Thoracic aorta (tissue), 2 donors: Measurements from ENCODE around the gene LTBP1. TPM values are rescaled to one million over a fixed set of nuclear protein-coding genes. Genes with fewer than 3 reads are reported as not detected.

Experiments used
- ATAC-seq: fragments of 150-250 bp; one replicate; pipeline ENCODE4 v1.8.0; 2017; ENCODE audit warnings: low read depth; ENCODE audit not compliant: insufficient number of reproducible peaks, low FRiP score
- DNase-seq: peaks from one replicate; pipeline ENCODE4 v3.0.0-alpha.2; 2020; ENCODE audit warnings: low spot score
- H3K27ac ChIP-seq, 2 donors: fragments of 200-600 bp; sonication (generic); 1 replicate in 1 of 2; 2 replicates in 1 of 2; pipeline ENCODE4 v1.5.1; 2016; ENCODE audit warnings: mild to moderate bottlenecking in 2 of 2, moderate library complexity in 2 of 2
- H3K27me3 ChIP-seq: fragments of 200-600 bp; sonication (generic); replicated peaks from 2 replicates; pipeline ENCODE4 v1.6.0; 2016; ENCODE audit warnings: mild to moderate bottlenecking; ENCODE audit not compliant: insufficient read depth
- H3K36me3 ChIP-seq: fragments of 200-600 bp; sonication (generic); one replicate; pipeline ENCODE4 v1.5.1; 2016
- H3K4me1 ChIP-seq, 2 donors: fragments of 200-600 bp; sonication (generic); 1 replicate in 1 of 2; 2 replicates in 1 of 2; pipeline versions ENCODE4 v1.5.1 to v1.6.0; 2016; ENCODE audit warnings: low read depth in 2 of 2, mild to moderate bottlenecking in 1 of 2; ENCODE audit not compliant: control insufficient read depth in 1 of 2
- H3K4me3 ChIP-seq: fragments of 200-600 bp; sonication (generic); 2 replicates; pipeline ENCODE4 v1.5.1; 2016; ENCODE audit warnings: mild to moderate bottlenecking
- H3K9me3 ChIP-seq: fragments of 200-600 bp; sonication (generic); 2 replicates; pipeline ENCODE4 v1.5.1; 2016
- CTCF ChIP-seq: fragments of 200-600 bp; sonication (generic); IDR thresholded peaks from one replicate; pipeline ENCODE4 v1.5.1; 2019; ENCODE audit warnings: antibody characterized with exemption
- total RNA-seq, 2 donors: library from RNA; depleted of rRNA; stranded (reverse); fragments of >200 nt; gene quantifications; one replicate each; pipeline versions ENCODE4 v1.1.0 to v1.2.3, GENCODE V29; 2016

LTBP1 gene
- total RNA-seq, 2 donors from 2014 or later = 584 to 786 TPM

DNA sequence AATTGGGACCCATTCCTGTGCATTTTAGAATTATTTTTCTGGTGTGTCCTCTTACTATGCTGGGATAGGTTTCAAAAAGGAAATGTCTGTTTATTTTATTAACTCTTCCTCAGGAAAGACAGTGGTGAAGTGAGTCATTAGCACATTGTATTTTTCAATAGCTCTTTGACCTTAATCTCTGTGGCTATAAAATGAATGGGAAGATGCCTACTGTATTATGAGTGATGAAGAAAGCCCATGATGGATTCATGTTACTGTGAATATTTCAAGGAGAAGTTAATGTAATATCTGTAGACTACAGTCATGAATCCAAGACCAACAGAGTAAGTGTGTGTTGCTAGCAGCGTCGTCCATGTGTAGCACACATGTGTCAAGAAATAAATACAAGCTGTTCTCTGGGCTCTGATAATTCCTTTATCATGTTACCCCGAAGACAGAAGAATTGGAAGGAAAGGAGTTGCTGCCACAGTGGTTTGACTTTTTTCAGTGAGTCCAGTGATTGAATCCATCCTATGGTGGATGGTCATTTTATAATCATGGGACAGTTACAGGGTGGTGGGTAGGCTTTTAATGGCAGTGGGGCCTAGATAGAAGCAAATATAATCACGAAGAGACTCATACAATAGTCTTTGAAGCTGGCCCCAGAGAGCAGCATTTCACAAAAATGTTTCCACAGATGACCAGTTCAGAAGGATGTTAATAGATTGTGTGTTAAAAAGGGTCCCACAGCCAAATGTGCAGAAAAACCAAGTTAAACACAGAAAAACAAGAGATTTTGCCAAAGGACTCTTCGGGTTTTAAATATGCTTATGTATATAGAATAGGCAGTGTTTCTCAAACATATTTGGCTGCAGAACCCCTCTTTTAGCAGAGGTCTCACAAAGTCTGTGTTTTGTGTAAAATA lies 290.0 kb downstream of the LTBP1 start:
- Histone ChIP-seq H3K4me1 (peaks cover 0 to 41% of the 10 kb centered on the region in 2 donors), H3K4me3 (no peak overlapping the region), H3K36me3 (no peaks in the 10 kb centered on the region), H3K27me3 (no peaks in the 10 kb centered on the region), H3K27ac (peak overlapping the region; percentile 18 to 53), H3K9me3 (no peaks in the 10 kb centered on the region)
- no peak for TF ChIP-seq CTCF
- ATAC-seq = no peak
- DNase-seq = no peak

GRCh38 chr2:33238111-33238510 lies 291.4 kb downstream of the LTBP1 start:
- Histone ChIP-seq H3K27me3 (no peaks in the 10 kb centered on the region), H3K4me3 (no peak overlapping the region), H3K9me3 (no peaks in the 10 kb centered on the region), H3K27ac (peak overlapping the region in 1 of 2 donors; percentile 53), H3K36me3 (no peaks in the 10 kb centered on the region), H3K4me1 (peaks cover 5 to 53% of the 10 kb centered on the region in 2 donors)
- no peak for DNase-seq
- no peak for ATAC-seq
- TF ChIP-seq CTCF = no peak

- H3K9me3 ChIP-seq = no peaks in the 10 kb centered on the region
- H3K4me1 ChIP-seq = peaks cover 6 to 70% of the 10 kb centered on the region in 2 donors
- H3K27ac ChIP-seq = peak overlapping the region; percentile 2 to 37
- H3K4me3 ChIP-seq = no peak overlapping the region
- no peak for TF ChIP-seq CTCF
- H3K36me3 ChIP-seq = no peaks in the 10 kb centered on the region
- no peaks in the 10 kb centered on the region for H3K27me3 ChIP-seq
- ATAC-seq = no peak
- no peak for DNase-seq
These were observed 293.4 kb downstream of the LTBP1 start for GRCh38 chr2:33240178-33240577.

DNA sequence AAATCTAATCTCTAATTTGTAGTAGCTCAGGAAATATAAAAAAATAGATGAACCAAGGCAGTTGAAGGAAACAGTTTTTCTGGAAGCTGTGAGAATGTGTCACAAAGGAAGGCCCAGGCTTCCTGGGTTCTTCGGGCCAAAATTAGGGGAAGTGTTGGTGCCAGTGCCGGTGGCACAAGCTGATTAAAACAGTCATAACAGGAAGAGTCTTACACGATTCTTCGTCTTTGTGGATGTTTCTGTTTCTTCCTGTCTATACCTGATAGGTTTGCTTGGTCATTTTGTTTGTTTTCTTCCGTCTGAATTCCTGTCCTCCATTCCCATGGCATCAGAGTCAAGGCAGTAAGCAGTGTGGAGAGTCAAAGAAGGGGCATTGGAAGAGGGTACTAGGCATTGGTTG lies 294.3 kb downstream of the LTBP1 start:
- Histone ChIP-seq H3K36me3 (no peaks in the 10 kb centered on the region), H3K27ac (peak overlapping the region in 1 of 2 donors; percentile 42), H3K9me3 (no peaks in the 10 kb centered on the region), H3K27me3 (no peaks in the 10 kb centered on the region), H3K4me1 (peaks cover 6 to 78% of the 10 kb centered on the region in 2 donors), H3K4me3 (no peak overlapping the region)
- ATAC-seq (no peak), DNase-seq (no peak)
- no peak for TF ChIP-seq CTCF

GRCh38 chr2:33241581-33241980 lies 294.8 kb downstream of the LTBP1 start:
- DNase-seq (no peak), ATAC-seq (no peak)
- H3K9me3 ChIP-seq = no peaks in the 10 kb centered on the region
- no peak for TF ChIP-seq CTCF
- peak overlapping the region in 1 of 2 donors; percentile 42 for H3K27ac ChIP-seq
- no peak overlapping the region for H3K4me3 ChIP-seq
- H3K36me3 ChIP-seq = no peaks in the 10 kb centered on the region
- peaks cover 7 to 78% of the 10 kb centered on the region in 2 donors for H3K4me1 ChIP-seq
- H3K27me3 ChIP-seq = no peaks in the 10 kb centered on the region
